Measurements from ENCODE around the gene SAP30L. TPM values are rescaled to one million over a fixed set of nuclear protein-coding genes. Genes with fewer than 3 reads are reported as not detected.

The SAP30L gene
- total and polyA plus RNA-seq, 2 of the 13 experiments (the other 11 are each of a cell fraction or from before 2014, with no cell fraction given) = 27.9 to 37.2 TPM

GRCh38 chr5:154419236-154419635 is 26.6 kb upstream of the SAP30L start:
- FAIRE-seq (no peak), ATAC-seq (no peak), DNase-seq (ENCODE audit: low spot score) (no peak)
- Histone ChIP-seq H3K27ac (ENCODE audit: extremely low read length, insufficient read depth, low read length) (no peak overlapping the region), H3K27me3 (ENCODE audit: control insufficient read depth in 1 of 2, insufficient read depth in 2 of 2, low read length in 2 of 2) (no peaks in the 10 kb centered on the region), H3K4me3 (replicated peaks in 1 of 3; ENCODE audit: insufficient read depth in 1 of 3, low read depth in 2 of 3, low read length in 3 of 3) (no peak overlapping the region), H2AFZ (ENCODE audit: low read length) (no peak overlapping the region), H4K20me1 (ENCODE audit: insufficient read depth, low read length) (no peaks in the 10 kb centered on the region), H3K9ac (ENCODE audit: insufficient read depth, low read depth, low read length) (no peak overlapping the region), H3K36me3 (replicated peaks in 1 of 2; ENCODE audit: control insufficient read depth in 1 of 2, insufficient read depth in 2 of 2, low read length in 2 of 2) (no peaks in the 10 kb centered on the region; a peak in 1 of 5 replicates), H3K9me3 (ENCODE audit: low read length) (no peaks in the 10 kb centered on the region), H3K4me1 (ENCODE audit: insufficient read depth, low read length) (no peaks in the 10 kb centered on the region), H3K79me2 (ENCODE audit: insufficient read depth, low read length) (no peaks in the 10 kb centered on the region), H3K4me2 (ENCODE audit: low read depth, low read length) (no peak overlapping the region)
- no peak for TF ChIP-seq ZNF569 (CRISPR knock-in tag; IDR thresholded peaks at IDR 0.05; ENCODE audit: borderline replicate concordance)
- no peak for TF ChIP-seq ZNF362 (CRISPR knock-in tag; IDR thresholded peaks at IDR 0.05; ENCODE audit: borderline replicate concordance)
- TF ChIP-seq IRF9 (CRISPR knock-in tag; IDR thresholded peaks at IDR 0.05; ENCODE audit: borderline replicate concordance) = no peak
- TF ChIP-seq ZBTB20 (CRISPR knock-in tag; IDR thresholded peaks at IDR 0.05; ENCODE audit: borderline replicate concordance, low read depth) = no peak
- no peak for TF ChIP-seq MIXL1 (CRISPR knock-in tag; IDR thresholded peaks at IDR 0.05)
- no peak for TF ChIP-seq TCF12 (IDR thresholded peaks at IDR 0.05)
- TF ChIP-seq TCF12 (CRISPR knock-in tag; IDR thresholded peaks at IDR 0.05) = no peak
- TF ChIP-seq ISX (CRISPR knock-in tag; conservative IDR thresholded peaks at IDR 0.05) = no peak
- no peak for TF ChIP-seq ZNF777 (CRISPR knock-in tag; IDR thresholded peaks at IDR 0.05)
- no peak for TF ChIP-seq MXI1 (IDR thresholded peaks at IDR 0.05; ENCODE audit: borderline replicate concordance, low read depth, low read length)
- TF ChIP-seq LBX2 (CRISPR knock-in tag; IDR thresholded peaks at IDR 0.05; ENCODE audit: borderline replicate concordance) = no peak
- no peak for TF ChIP-seq ZNF484 (CRISPR knock-in tag; IDR thresholded peaks at IDR 0.05; ENCODE audit: borderline replicate concordance, low read depth)
- POLR2A ChIA-PET = no interaction called here
- WGBS (ENCODE audit: low lambda C conversion rate) = 87% methylated on average over 3 of the region's 7 CpGs
- CTCF ChIA-PET (ENCODE audit: low intra/inter-chr PET ratio, low total read pairs) = no interaction called here
- in situ Hi-C loops (cut with HindIII; ENCODE audit: extremely low pct_ligation_motif_present, low pct_unique_long_range_greater_than_20kb) (no loop called here), intact Hi-C loops (cut with micrococcal nuclease; ENCODE audit: unreplicated experiment) (no loop called here)
- no TSS peak for BruUV-seq (replicated peaks)
